SK-N-SH (cell line): Measurements from ENCODE around the gene PSMB9. TPM values are rescaled to one million over a fixed set of nuclear protein-coding genes. Genes with fewer than 3 reads are reported as not detected.

Experiments
- CTCF ChIA-PET: fragments of 300-600, 350-600 bp; formaldehyde crosslinking; extraction: SDS; loops from one replicate; lab custom pipeline; 2021; lab: Yijun Ruan, JAX
- POLR2A ChIA-PET: fragments of 350-600 bp; sonication (Branson Sonifier 250); formaldehyde crosslinking; extraction: SDS; loops from one replicate; lab custom pipeline; 2020; ENCODE audit warnings: antibody characterized with exemption, inconsistent platforms; lab: Yijun Ruan, JAX
- DNase-seq: peaks from one replicate; pipeline ENCODE4 v3.0.0; 2012
- H2AFZ ChIP-seq: fragments of 200-600 bp; sonication (generic); 2 replicates; pipeline ENCODE4 v1.8.1; 2016; ENCODE audit warnings: antibody characterized with exemption, mild to moderate bottlenecking, low read depth
- H3F3A ChIP-seq: fragments of 200-600 bp; sonication (generic); replicated peaks from 2 replicates; pipeline ENCODE3; 2016; ENCODE audit warnings: antibody characterized with exemption, mild to moderate bottlenecking; ENCODE audit not compliant: insufficient read depth
- H3K27ac ChIP-seq, 2 experiments: fragments of 200-500 bp in 1 of 2; fragments of 200-600 bp in 1 of 2; sonication (Bioruptor generic) in 1 of 2; sonication (generic), shearing (Covaris generic) in 1 of 2; 2 replicates each; pipeline versions ENCODE4 v1.5.1 to v1.6.1; 2014 to 2016; ENCODE audit warnings: low read depth in 2 of 2, inconsistent platforms in 1 of 2, low read length in 1 of 2, mild to moderate bottlenecking in 1 of 2, mixed read lengths in 1 of 2
- H3K27me3 ChIP-seq: fragments of 200-600 bp; sonication (generic), shearing (Covaris generic); 2 replicates; pipeline ENCODE4 v1.6.1; 2016; ENCODE audit warnings: mixed run types; ENCODE audit not compliant: insufficient read depth
- H3K36me3 ChIP-seq, 2 experiments: fragments of 200-500 bp in 1 of 2; fragments of 200-600 bp in 1 of 2; sonication (Bioruptor generic) in 1 of 2; sonication (generic) in 1 of 2; replicated peaks in 1 of 2; 2 replicates each; pipeline versions ENCODE3 to v1.5.1; 2014 to 2016; ENCODE audit warnings: low read length in 1 of 2, mild to moderate bottlenecking in 1 of 2; ENCODE audit not compliant: insufficient read depth in 2 of 2, control insufficient read depth in 1 of 2
- H3K4me1 ChIP-seq, 2 experiments: fragments of 200-500 bp in 1 of 2; fragments of 200-600 bp in 1 of 2; sonication (Bioruptor generic) in 1 of 2; sonication (generic), shearing (Covaris generic) in 1 of 2; 2 replicates each; pipeline versions ENCODE4 v1.5.1 to v1.6.1; 2014 to 2016; ENCODE audit warnings: low read depth in 1 of 2, low read length in 1 of 2, mixed run types in 1 of 2; ENCODE audit not compliant: insufficient read depth in 2 of 2, control insufficient read depth in 1 of 2
- H3K4me2 ChIP-seq: fragments of 200-600 bp; sonication (generic), shearing (Covaris generic); 2 replicates; pipeline ENCODE4 v1.6.1; 2017; ENCODE audit warnings: mixed run types
- H3K4me3 ChIP-seq, 2 experiments: fragments of 200-500 bp in 1 of 2; fragments of 200-600 bp in 1 of 2; sonication (Bioruptor generic) in 1 of 2; sonication (generic), shearing (Covaris generic) in 1 of 2; 2 replicates each; pipeline versions ENCODE4 v1.5.1 to v1.8.1; 2014 to 2016; ENCODE audit warnings: low read depth in 2 of 2, inconsistent platforms in 1 of 2, low read length in 1 of 2, mild to moderate bottlenecking in 1 of 2, mixed read lengths in 1 of 2, moderate library complexity in 1 of 2
- H3K79me2 ChIP-seq: fragments of 200-600 bp; sonication (generic); 2 replicates; pipeline ENCODE4 v1.8.1; 2017; ENCODE audit warnings: mild to moderate bottlenecking; ENCODE audit not compliant: insufficient read depth
- H3K9ac ChIP-seq: fragments of 200-600 bp; sonication (generic); 2 replicates; pipeline ENCODE4 v1.6.1; 2017; ENCODE audit warnings: mixed run types
- H3K9me2 ChIP-seq: fragments of 200-600 bp; sonication (generic); 2 replicates; pipeline ENCODE4 v1.6.1; 2017; ENCODE audit warnings: mixed run types
- H3K9me3 ChIP-seq: fragments of 200-600 bp; sonication (generic); 2 replicates; pipeline ENCODE4 v1.6.1; 2017; ENCODE audit warnings: mixed run types, mild to moderate bottlenecking, moderate library complexity
- H4K20me1 ChIP-seq: fragments of 200-600 bp; sonication (generic); 2 replicates; pipeline ENCODE4 v1.6.1; 2017; ENCODE audit warnings: mild to moderate bottlenecking, mixed run types; ENCODE audit not compliant: insufficient read depth
- CHD2 ChIP-seq: fragments of 150-350 bp; IDR thresholded peaks from 2 replicates; pipeline ENCODE4 v1.6.1; 2018; ENCODE audit warnings: low read length; ENCODE audit not compliant: partially characterized antibody
- CTCF ChIP-seq: fragments of 200-600 bp; sonication (generic); IDR thresholded peaks from 2 replicates; pipeline ENCODE4 v1.6.1; 2017; ENCODE audit warnings: antibody characterized with exemption, mild to moderate bottlenecking, moderate library complexity
- EP300 ChIP-seq, 2 experiments: IDR thresholded peaks; 2 replicates each; pipeline versions ENCODE4 v1.4.0 to v1.6.1; 2012; ENCODE audit warnings: borderline replicate concordance in 1 of 2, low read depth in 1 of 2, low read length in 1 of 2
- EZH2phosphoT487 ChIP-seq: fragments of 200-600 bp; sonication (generic); IDR thresholded peaks from 2 replicates; pipeline ENCODE4 v1.6.1; 2017; ENCODE audit warnings: low read depth, mixed run types, mild to moderate bottlenecking, antibody characterized with exemption, moderate library complexity, borderline replicate concordance
- GATA2 ChIP-seq: sonication (generic); formaldehyde crosslinking; IDR thresholded peaks from 2 replicates; pipeline ENCODE4 v1.5.0; 2020; ENCODE audit warnings: mild to moderate bottlenecking, missing genetic modification reagents
- MXI1 ChIP-seq: IDR thresholded peaks from 2 replicates; pipeline ENCODE4 v1.6.1; 2012; ENCODE audit warnings: mild to moderate bottlenecking, low read depth, low read length, improper control_type of control experiment
- POLR2AphosphoS5 ChIP-seq: IDR thresholded peaks from 2 replicates; pipeline ENCODE4 v1.6.1; 2012; ENCODE audit warnings: low read depth, low read length
- RAD21 ChIP-seq: IDR thresholded peaks from 2 replicates; pipeline ENCODE4 v1.6.1; 2012; ENCODE audit warnings: mild to moderate bottlenecking, low read length
- RCOR1 ChIP-seq: fragments of 150-350 bp; IDR thresholded peaks from 2 replicates; pipeline ENCODE4 v1.6.1; 2017; ENCODE audit warnings: antibody characterized with exemption, low read length
- REST ChIP-seq: IDR thresholded peaks from 2 replicates; pipeline ENCODE4 v1.6.1; 2012; ENCODE audit warnings: mild to moderate bottlenecking, low read depth, low read length, moderate library complexity
- RXRA ChIP-seq: IDR thresholded peaks from 2 replicates; pipeline ENCODE4 v1.4.0; 2012; ENCODE audit warnings: low read depth, mild to moderate bottlenecking, borderline replicate concordance
- SMC3 ChIP-seq: IDR thresholded peaks from 2 replicates; pipeline ENCODE4 v1.6.1; 2012; ENCODE audit warnings: low read depth, low read length, improper control_type of control experiment
- WGBS: methylation state at CpG from one replicate; pipeline ENCODE4 v1.1.6; 2017; ENCODE audit warnings: low lambda C conversion rate; 5-methylcytosine and 5-hydroxymethylcytosine counted together
- polyA plus RNA-seq, 3 experiments: library from polyadenylated mRNA; depleted of rRNA; stranded (reverse); fragments of >200 nt; gene quantifications; 2 replicates each; pipeline ENCODE4 v1.2.3, GENCODE V29; 2012
- TF ChIP-seq, protein P1 (sequence below): IDR thresholded peaks from 2 replicates; pipeline ENCODE4 v1.4.0; 2012; ENCODE audit warnings: low read depth
- TF ChIP-seq, protein P2 (sequence below): IDR thresholded peaks from 2 replicates; pipeline ENCODE4; 2012
- TF ChIP-seq, protein P3 (sequence below): IDR thresholded peaks from 2 replicates; pipeline ENCODE4 v1.4.0; 2012; ENCODE audit warnings: low read depth, borderline replicate concordance
- TF ChIP-seq, protein P4 (sequence below): fragments of 150-350 bp; IDR thresholded peaks from 2 replicates; pipeline ENCODE4 v1.6.1; 2016; ENCODE audit warnings: mild to moderate bottlenecking, low read depth, low read length

PSMB9 gene
- polyA plus RNA-seq, 1 of the 3 experiments (the other 2 are of a cell fraction) = 83.7 TPM

GRCh38 chr6:32852018-32852843, 1.8 kb upstream of the PSMB9 start:
- CTCF ChIA-PET = interaction anchor here (1.4 to 8.3 kb wide), 7 partner anchors 8 to 101 kb away, joined by 3 to 137 read pairs (median 29); partner anchors contain the start of genes HLA-DMA, PSMB8 and TAP2
- Histone ChIP-seq H3K9me2 (no peaks in the 10 kb centered on the region), H3K27me3 (no peaks in the 10 kb centered on the region), H3F3A (peaks cover 8% of the 10 kb centered on the region), H3K79me2 (peaks cover 4% of the 10 kb centered on the region; the same call in 1 of the 2 replicates), H3K9me3 (no peaks in the 10 kb centered on the region), H3K4me3 (peak overlapping the region; percentile 88 to 89), H3K27ac (peak overlapping the region in 1 of 2 experiments; percentile 90; a peak in 1 of 4 replicates), H3K36me3 (peaks cover 3 to 14% of the 10 kb centered on the region in 2 experiments), H3K4me1 (peaks cover 0 to 14% of the 10 kb centered on the region in 2 experiments; a peak in 1 of 4 replicates), H2AFZ (peak overlapping the region; percentile 93), H3K4me2 (peak overlapping the region; percentile 99), H4K20me1 (no peaks in the 10 kb centered on the region), H3K9ac (peak overlapping the region; percentile 71)
- WGBS = 64% methylated on average over 23 of the region's 23 CpGs
- POLR2A ChIA-PET = interaction anchor here (0.9 to 1.5 kb wide), 2 partner anchors 11 to 120 kb away, joined by 3 to 4 read pairs; no protein-coding TSS in a partner anchor
- DNase-seq = no peak
- TF ChIP-seq RCOR1 = no peak
- TF ChIP-seq, protein P1, sequence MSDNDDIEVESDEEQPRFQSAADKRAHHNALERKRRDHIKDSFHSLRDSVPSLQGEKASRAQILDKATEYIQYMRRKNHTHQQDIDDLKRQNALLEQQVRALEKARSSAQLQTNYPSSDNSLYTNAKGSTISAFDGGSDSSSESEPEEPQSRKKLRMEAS = no peak
- TF ChIP-seq REST = no peak
- TF ChIP-seq RAD21 = no peak
- no peak for TF ChIP-seq SMC3
- TF ChIP-seq, protein P2, sequence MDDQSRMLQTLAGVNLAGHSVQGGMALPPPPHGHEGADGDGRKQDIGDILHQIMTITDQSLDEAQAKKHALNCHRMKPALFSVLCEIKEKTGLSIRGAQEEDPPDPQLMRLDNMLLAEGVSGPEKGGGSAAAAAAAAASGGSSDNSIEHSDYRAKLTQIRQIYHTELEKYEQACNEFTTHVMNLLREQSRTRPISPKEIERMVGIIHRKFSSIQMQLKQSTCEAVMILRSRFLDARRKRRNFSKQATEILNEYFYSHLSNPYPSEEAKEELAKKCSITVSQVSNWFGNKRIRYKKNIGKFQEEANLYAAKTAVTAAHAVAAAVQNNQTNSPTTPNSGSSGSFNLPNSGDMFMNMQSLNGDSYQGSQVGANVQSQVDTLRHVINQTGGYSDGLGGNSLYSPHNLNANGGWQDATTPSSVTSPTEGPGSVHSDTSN = no peak
- no peak for TF ChIP-seq MXI1
- TF ChIP-seq GATA2 (CRISPR knock-in tag) = no peak
- TF ChIP-seq POLR2AphosphoS5 = no peak
- TF ChIP-seq, protein P3, sequence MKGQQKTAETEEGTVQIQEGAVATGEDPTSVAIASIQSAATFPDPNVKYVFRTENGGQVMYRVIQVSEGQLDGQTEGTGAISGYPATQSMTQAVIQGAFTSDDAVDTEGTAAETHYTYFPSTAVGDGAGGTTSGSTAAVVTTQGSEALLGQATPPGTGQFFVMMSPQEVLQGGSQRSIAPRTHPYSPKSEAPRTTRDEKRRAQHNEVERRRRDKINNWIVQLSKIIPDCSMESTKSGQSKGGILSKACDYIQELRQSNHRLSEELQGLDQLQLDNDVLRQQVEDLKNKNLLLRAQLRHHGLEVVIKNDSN = no peak
- no peak for TF ChIP-seq CHD2
- no peak for TF ChIP-seq RXRA
- no peak for TF ChIP-seq EP300 (IDR thresholded peaks at IDR 0.05; ENCODE audit: borderline replicate concordance in 1 of 2, low read depth in 1 of 2, low read length in 1 of 2)
- TF ChIP-seq EZH2phosphoT487 = no peak
- no peak for TF ChIP-seq CTCF
- TF ChIP-seq, protein P4, sequence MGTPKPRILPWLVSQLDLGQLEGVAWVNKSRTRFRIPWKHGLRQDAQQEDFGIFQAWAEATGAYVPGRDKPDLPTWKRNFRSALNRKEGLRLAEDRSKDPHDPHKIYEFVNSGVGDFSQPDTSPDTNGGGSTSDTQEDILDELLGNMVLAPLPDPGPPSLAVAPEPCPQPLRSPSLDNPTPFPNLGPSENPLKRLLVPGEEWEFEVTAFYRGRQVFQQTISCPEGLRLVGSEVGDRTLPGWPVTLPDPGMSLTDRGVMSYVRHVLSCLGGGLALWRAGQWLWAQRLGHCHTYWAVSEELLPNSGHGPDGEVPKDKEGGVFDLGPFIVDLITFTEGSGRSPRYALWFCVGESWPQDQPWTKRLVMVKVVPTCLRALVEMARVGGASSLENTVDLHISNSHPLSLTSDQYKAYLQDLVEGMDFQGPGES = no peak
- TF ChIP-seq, all 33 proteins: peak for 0
